ENCODE results near the gene CDK14.
"Not testable (repeated sequence)": the region's sequence is repeated elsewhere in the genome, so short reads cannot be mapped to it uniquely, and the experiment has no call there.

CDK14 gene

GRCh38 chr7:90629297-90629918, 33.3 kb downstream of the CDK14 start:
- DNase-seq (ENCODE audit: low read depth in 2 of 2), result no peak

- no peak for DNase-seq (ENCODE audit: low read depth in 2 of 2)
Measured at GRCh38 chr7:90631502-90631901, 35.4 kb downstream of the CDK14 start.

GRCh38 chr7:90639683-90640082, 43.6 kb downstream of the CDK14 start:
- DNase-seq (ENCODE audit: low read depth in 2 of 2), result not testable (repeated sequence)

GRCh38 chr7:90642978-90643377, 46.9 kb downstream of the CDK14 start:
- DNase-seq (ENCODE audit: low read depth in 2 of 2), result no peak

GRCh38 chr7:90645784-90646183, 49.7 kb downstream of the CDK14 start:
- DNase-seq (ENCODE audit: low read depth in 2 of 2), result no peak

DNA sequence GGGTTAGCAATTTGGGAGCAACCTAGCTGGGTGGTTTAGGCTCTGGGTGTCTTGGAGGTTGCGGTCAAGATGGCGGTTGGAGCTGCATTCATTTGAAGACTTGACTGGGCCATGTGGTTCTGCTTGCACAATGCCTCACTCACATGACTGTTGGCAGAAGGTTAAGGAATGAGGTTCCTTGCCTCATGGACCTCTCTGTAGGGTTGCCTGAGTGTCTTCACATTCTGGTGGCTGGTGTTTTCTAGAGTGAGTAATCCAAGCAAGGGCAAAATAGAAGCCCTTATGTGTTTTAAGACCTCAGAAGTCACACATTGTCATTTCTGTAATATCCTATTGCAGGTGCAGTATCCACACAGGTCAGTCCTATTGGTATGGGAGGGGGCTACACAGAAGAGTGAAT, 52.0 kb downstream of the CDK14 start:
- DNase-seq (ENCODE audit: low read depth in 2 of 2), result no peak

- no peak for DNase-seq (ENCODE audit: low read depth in 2 of 2)
Measured at GRCh38 chr7:90648834-90649233, 52.7 kb downstream of the CDK14 start.

DNA sequence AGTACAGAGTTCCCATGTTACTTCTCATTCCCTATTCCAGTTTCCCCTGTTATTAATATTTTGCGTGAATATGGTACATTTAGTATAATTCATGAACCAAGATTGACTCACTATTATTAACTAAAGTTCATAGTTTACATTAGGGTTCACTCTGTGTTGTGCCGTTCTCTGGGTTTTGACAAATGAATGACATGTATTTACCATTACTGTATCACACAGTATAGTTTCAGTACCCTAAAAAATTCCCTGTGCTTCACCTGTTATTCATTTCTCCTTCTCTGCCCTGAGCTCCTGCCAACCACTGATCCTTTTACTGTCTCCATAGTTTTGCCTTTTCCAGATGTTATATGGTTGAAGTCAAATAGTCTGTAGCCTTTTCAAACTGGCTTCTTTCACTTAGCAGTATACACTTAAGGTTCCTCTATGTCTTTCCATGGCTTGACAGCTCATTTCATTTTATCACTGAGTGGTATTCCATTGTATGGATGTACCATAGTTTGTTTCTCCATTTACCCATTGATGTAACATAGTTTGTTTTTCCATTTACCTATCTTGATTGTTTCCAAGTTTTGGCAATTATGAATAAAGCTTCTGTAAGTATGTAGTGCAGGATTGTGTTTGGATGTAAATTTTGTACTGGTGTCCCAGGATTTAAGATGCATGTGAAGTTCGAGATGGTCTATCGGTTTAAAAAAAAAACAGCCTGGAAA, 58.8 kb downstream of the CDK14 start:
- DNase-seq (ENCODE audit: low read depth in 2 of 2), result no peak

DNA sequence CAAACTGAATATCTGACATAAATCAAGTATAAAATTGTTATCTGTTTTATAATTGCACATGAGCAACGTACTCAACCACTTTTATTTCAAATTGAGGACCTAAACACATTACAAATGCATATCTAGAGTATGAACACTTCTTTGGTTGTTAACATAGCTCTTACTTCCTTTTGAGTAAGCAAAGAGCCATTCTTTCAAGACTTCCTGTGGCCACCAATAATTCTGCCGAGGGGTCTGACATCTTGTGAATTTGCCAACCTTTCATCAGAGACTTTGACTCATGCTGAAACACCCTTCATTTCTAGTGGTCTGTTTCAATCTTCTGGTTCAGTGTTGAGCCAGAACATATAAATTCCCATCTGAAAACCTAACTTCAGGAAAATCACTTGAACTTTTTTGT, 59.4 kb downstream of the CDK14 start:
- DNase-seq (ENCODE audit: low read depth in 2 of 2), result no peak

DNA sequence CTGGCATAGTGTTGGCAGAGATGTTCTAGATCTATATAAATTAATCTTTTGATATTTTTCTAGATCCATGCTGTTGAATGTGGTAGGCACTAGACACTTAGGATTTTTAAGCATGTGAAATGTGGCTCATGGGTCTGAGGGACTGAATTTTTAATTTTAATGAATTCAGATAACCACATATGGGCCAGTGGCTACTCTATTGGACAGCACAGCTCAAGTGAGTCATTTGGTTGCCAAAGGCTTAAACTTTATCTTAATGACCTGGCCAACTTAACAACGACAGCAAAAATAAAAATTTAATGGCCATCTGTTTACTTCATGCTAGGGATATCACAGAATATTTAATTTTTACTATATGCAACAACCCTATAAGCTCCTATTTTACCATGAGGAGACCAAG, 61.4 kb downstream of the CDK14 start:
- no peak for DNase-seq (ENCODE audit: low read depth in 2 of 2)

GRCh38 chr7:90660100-90660499, 64.0 kb downstream of the CDK14 start:
- DNase-seq (ENCODE audit: low read depth in 2 of 2), result no peak

DNA sequence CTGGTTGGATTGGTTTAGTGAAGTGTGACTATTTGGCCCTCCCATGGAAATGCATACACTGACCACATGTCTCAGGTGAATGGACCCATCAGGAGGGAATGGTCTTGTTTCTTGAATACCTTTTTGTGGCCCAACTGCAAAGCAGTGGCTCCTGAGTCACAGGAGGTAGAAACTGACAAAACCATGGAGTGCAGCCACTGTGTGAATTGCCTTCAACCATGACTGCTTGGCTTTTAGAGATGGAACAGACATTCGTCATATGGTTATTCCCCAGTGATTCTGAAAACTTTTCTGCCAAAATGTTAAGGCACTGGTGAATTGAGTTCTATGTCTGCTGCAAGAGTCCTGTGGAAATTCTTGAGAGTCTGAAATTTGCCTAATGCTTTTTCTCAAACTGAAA, 64.7 kb downstream of the CDK14 start:
- DNase-seq (ENCODE audit: low read depth in 2 of 2), result no peak

DNA sequence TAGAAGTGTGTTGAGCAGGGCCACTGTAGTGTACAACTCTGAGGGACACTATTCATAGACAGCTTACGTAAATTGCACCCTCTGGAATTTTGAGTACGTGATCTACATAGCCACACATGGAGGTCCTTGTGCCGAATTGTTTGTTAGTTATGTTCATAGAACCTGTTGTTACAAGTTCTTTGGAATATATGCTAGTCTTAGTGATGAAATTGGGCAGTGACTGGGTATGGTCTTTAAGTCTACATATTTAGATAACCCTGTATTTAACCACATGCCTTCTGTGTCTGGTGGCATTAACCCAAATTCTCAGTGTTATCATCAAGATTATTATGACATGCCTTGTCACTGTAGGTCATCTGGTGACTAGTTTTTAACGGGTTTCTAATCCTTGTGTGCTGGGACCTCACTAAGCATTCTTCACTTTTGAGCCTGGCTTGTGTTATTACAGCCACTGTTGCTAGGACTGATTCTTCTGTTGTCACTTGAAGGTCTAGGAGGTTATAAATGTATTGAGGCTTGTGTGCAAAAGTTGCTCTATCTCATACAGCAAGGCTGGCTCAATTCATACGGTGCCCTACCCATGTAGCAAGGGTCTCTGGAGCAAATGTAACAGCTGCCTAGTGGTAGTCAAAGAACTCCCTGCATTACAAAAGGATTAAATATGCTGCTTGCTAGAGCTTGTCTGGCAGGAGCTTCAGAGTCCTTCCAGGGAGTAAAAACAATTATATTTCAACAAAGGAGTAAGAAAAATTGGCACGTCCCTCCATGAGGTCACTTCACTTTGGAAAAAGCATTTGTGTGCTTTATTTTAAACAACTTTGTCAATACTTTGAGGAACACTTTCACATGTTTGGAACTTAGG, 65.4 kb downstream of the CDK14 start:
- no peak for DNase-seq (ENCODE audit: low read depth in 2 of 2)

DNA sequence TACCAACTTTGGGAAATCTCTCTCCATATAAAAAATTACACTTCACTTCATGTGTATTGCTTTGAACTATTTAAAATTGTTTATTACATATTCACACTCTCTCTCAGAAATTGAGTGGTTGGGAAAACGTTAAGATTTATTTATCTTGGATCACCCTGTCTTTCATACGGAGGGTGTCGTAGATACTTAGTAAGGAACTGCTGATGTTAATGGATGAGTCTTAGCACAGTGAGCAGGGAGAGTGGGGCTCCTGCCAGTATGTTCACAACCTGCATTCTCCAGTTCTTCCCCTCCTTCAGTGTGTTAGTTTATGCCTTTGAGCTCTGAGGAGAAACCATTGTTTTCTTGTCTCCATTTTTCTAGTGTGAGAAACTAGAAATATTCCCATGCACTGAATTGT, 67.1 kb downstream of the CDK14 start:
- no peak for DNase-seq (ENCODE audit: low read depth in 2 of 2)

DNA sequence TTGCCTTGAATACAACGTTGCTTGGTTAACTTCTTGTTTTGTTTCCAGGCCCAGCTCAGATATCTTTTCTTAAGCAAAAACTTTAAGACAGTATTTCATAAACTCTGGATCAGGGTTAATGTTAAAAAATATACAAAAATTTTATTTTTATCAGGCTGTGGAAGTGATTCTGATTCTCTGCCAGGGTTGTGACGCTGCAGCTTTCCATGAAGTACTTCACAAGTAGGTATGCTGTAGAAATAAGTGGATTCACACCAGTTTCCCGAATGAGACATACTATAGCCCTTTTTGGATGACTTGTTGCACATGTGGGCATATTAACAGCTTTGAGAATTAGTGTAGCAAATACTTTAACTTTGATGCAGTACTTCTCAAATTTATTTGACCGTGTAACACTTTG, 70.1 kb downstream of the CDK14 start:
- DNase-seq (ENCODE audit: low read depth in 2 of 2), result no peak

GRCh38 chr7:90668992-90669391, 72.9 kb downstream of the CDK14 start:
- DNase-seq (ENCODE audit: low read depth in 2 of 2), result no peak

DNA sequence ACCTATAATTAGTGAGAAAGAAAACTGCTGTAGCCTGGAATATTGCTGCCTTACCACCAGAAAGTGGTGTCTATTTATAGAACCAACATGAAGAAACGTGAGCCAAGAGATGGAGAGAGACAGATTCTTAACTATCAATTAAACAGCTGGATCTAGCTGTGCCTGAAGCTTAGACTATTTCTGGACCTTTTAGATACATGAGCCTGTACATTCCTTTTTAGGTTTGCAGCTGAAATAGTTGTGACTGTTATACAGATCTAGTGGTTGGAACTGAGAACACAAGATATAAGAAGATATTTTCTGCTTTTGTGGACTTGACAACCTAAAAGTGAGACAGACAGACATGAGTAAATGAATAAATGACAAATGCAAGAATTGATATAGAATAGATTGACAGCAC, 73.4 kb downstream of the CDK14 start:
- DNase-seq (ENCODE audit: low read depth in 2 of 2), result no peak

- DNase-seq (ENCODE audit: low read depth in 2 of 2), result no peak
Measured at GRCh38 chr7:90671571-90671970, 75.5 kb downstream of the CDK14 start.

DNA sequence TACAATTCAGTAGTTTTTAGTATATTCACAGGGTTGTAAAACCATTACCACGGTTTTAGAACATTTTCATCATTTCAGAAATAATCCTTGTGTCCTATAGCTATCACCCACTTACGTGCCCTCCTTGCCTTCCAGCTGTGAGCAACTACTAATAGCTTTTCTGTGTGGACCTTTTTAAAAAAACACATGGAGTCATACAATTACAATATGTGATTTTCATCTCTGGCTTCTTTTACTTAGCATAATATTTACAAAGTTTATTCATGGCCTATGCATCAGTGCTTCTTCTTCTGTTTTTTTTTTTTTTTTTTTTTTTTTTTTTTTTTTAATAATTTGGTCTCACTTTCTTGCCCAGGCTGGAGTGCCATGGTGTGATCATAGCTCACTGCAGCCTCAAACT, 76.1 kb downstream of the CDK14 start:
- no peak for DNase-seq (ENCODE audit: low read depth in 2 of 2)

GRCh38 chr7:90674625-90675024, 78.5 kb downstream of the CDK14 start:
- DNase-seq (ENCODE audit: low read depth in 2 of 2), result no peak

DNA sequence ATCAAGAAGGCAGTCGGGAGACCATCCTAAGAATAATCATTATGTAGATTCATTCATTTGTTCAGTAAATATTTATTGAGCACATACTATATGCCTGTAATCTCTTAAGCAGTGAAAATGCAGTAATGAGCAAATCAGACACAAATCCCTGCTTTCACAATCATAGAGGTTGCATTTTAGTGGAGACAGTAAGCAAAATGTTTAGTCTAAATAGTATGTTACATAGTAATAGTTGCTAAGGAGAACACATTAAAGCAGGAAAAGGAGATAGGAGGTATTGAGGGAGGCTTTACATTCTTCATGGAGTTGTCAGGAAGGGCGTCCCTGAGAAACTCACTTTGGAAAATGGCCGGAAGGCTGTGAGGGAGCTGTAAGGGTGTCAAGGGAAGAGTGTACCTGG, 79.9 kb downstream of the CDK14 start:
- DNase-seq (ENCODE audit: low read depth in 2 of 2), result no peak

DNA sequence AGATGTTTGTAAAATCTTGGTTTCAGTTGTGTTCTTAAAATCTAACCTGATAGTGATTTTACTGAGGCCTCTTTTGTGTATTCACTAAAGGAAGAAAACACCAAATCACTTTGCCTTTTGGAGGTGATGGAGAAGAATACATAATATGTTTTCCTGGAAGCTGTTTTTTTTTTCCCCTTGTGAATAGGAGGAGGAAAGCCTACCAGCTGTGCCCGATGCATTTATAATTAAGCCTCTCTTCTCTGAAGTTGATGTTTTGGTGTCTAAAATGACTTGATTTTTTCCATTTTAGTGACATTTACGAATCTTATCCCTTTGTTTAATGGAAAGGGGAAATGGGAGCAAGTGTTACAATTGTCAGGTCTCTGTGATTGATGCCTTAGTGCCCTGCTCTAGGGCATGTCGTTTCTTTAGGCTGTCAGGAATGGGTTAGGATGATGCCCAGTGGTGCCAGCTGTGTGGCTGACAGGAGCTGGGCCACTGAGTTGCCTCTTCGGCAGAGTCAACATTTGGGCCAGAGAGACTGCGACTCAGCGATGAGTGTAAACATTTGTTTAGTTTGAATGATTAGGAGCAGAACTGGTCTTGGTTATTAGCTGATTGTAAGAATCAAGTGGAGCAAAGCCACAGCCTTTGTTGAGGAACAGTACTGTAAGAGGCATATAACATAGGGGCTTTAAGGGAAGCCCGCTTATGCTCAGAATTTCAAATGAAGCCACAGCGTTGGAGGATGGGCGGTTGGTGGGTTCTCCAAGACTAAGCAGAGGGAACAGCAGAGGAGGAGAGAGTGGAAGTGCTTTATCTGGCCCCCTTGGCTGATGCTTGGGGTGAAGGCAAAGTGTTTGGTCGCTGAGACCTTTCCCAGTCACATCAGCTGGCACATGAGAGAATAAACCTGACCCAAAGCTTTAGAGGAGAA, 81.6 kb downstream of the CDK14 start:
- no peak for DNase-seq (ENCODE audit: low read depth in 2 of 2)

All from stimulated activated CD8-positive, alpha-beta memory T cell treated with anti-CD3 and anti-CD28 coated beads, Interleukin-7, amount 100 ng/mL, for 4 hours (primary cell).